Measurements from ENCODE around the gene PODNL1. TPM values are rescaled to one million over a fixed set of nuclear protein-coding genes. Genes with fewer than 3 reads are reported as not detected.

The PODNL1 gene
- total and polyA plus RNA-seq, 10 of the 15 experiments (the other 5 are each of a cell fraction or from before 2014, with no cell fraction given) = 0.04 to 0.44 TPM; not detected in 8

DNA sequence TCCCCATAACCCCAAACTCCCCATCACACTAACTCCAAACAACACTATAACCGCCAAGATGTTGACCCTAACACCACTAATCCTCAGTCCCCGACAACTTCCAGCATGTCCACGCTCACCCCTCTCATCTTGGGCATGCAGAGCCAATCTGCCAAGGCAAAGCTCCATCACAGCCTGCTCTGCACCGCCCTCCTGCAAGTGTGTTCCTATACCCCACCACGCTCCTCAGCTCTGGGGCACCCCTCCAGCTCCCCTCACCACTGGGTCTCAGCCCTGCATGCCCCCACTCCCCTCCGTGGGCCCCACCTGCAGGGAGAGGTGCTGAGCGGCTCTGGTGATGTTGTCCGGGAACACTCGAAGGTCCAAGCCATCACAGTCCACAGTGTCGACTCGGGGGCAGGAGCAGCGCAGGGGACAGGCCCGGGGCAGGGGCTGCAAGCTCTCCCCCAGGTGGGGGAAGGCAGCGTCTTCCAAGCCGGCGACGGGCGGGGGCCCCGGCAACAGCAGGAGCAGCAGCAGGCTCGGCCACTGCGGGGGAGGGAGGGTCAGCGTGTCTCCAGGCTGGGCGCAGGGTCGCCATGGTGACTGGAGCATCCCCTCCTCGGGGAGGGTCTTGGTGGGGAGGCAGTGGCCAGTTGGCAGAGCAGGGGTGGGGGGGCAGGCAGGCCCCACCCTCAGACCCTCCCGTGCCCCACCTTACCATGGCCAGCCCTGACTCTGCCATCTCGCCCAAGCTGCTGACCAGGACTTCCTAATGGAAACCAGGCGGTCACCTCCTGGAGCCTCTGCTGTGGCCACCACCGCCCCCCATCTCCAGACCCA lies 527 bp downstream of the PODNL1 start (continued):
- TF ChIP-seq, protein P1, sequence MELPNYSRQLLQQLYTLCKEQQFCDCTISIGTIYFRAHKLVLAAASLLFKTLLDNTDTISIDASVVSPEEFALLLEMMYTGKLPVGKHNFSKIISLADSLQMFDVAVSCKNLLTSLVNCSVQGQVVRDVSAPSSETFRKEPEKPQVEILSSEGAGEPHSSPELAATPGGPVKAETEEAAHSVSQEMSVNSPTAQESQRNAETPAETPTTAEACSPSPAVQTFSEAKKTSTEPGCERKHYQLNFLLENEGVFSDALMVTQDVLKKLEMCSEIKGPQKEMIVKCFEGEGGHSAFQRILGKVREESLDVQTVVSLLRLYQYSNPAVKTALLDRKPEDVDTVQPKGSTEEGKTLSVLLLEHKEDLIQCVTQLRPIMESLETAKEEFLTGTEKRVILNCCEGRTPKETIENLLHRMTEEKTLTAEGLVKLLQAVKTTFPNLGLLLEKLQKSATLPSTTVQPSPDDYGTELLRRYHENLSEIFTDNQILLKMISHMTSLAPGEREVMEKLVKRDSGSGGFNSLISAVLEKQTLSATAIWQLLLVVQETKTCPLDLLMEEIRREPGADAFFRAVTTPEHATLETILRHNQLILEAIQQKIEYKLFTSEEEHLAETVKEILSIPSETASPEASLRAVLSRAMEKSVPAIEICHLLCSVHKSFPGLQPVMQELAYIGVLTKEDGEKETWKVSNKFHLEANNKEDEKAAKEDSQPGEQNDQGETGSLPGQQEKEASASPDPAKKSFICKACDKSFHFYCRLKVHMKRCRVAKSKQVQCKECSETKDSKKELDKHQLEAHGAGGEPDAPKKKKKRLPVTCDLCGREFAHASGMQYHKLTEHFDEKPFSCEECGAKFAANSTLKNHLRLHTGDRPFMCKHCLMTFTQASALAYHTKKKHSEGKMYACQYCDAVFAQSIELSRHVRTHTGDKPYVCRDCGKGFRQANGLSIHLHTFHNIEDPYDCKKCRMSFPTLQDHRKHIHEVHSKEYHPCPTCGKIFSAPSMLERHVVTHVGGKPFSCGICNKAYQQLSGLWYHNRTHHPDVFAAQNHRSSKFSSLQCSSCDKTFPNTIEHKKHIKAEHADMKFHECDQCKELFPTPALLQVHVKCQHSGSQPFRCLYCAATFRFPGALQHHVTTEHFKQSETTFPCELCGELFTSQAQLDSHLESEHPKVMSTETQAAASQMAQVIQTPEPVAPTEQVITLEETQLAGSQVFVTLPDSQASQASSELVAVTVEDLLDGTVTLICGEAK (IDR thresholded peaks at IDR 0.05; ENCODE audit: borderline replicate concordance) = no peak

DNA sequence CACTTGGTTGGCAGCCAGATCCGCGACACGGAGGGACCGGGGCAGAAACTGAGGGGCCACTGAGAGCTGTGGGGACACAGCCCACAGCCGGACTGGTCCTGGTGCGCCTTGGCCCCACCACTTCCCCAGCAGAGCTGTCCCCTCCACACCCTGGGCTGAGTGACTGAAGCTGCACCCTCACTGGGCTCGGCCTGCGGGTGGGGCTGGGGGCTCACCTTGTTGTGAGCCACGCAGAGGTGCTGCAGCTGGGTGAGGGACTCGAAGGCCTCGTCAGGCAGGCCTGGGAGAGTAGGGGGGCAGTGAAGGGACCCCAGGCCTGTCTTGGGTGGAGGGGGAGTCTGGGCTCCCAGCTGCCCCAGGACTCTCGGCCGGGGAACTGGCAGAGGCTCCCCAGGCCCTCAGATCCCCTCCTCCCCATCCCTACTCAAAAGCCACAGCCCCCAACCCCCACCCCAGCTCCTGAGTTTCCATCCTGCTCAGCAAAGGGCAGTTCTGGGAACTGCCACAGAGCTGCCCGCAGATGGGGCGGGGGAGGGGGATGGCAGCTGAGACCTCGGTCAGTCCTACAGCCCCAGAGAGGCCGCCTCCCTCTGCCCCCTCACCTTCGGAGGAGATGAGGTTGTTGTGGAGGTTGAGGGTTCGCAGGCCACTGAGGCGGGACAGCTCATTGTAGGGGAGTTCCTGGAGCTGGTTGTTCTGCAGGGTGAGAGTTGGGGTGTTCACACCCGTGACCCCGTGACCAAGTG lies 2.3 kb downstream of the PODNL1 start:
- Histone ChIP-seq H2AFZ (ENCODE audit: control insufficient read depth, low read depth, low read length) (no peak overlapping the region), H4K20me1 (ENCODE audit: control insufficient read depth, insufficient read depth) (no peaks in the 10 kb centered on the region), H3K27ac (ENCODE audit: control insufficient read depth, insufficient read depth) (no peak overlapping the region), H3K79me2 (ENCODE audit: control insufficient read depth, insufficient read depth, low read length) (no peaks in the 10 kb centered on the region), H3K9me3 (replicated peaks; ENCODE audit: control insufficient read depth, insufficient read depth, low read length) (no peaks in the 10 kb centered on the region), H3K9ac (ENCODE audit: control insufficient read depth, insufficient read depth, low read length) (no peak overlapping the region), H3K4me3 (no peak overlapping the region), H3K36me3 (ENCODE audit: control insufficient read depth in 2 of 2, insufficient read depth in 2 of 2, low read length in 1 of 2) (no peaks in the 10 kb centered on the region), H3K27me3 (replicated peaks in 1 of 2; ENCODE audit: control insufficient read depth in 2 of 2, insufficient read depth in 2 of 2, low read length in 1 of 2) (no peaks in the 10 kb centered on the region; a peak in 1 of 4 replicates), H3K4me1 (ENCODE audit: control insufficient read depth, insufficient read depth, low read length) (no peaks in the 10 kb centered on the region), H3K4me2 (ENCODE audit: control insufficient read depth, insufficient read depth) (no peak overlapping the region)
- POLR2A ChIA-PET = no interaction called here
- intact Hi-C loops (cut with micrococcal nuclease; ENCODE audit: unreplicated experiment) = no loop called here
- in situ Hi-C loops (cut with MboI) = no loop called here
- FAIRE-seq (no peak), DNase-seq (ENCODE audit: low read depth, low spot score) (no peak), ATAC-seq (0 out of 3 replicates have a peak, but pooled peaks have one; percentile 22)
- no TSS peak for BruUV-seq (replicated peaks)
- RAD21 ChIA-PET (ENCODE audit: unreplicated experiment) = no interaction called here
- SMC1A ChIA-PET (ENCODE audit: uncharacterized antibody, unreplicated experiment) = no interaction called here
- 38% methylated on average over 21 of the region's 22 CpGs for WGBS (ENCODE audit: insufficient coverage, insufficient replicate concordance, low lambda C conversion rate, missing lambda C conversion rate)
- CTCF ChIA-PET = no interaction called here
- no peak for TF ChIP-seq SMAD5 (IDR thresholded peaks at IDR 0.05; ENCODE audit: low read depth)
- TF ChIP-seq TAF1 (IDR thresholded peaks at IDR 0.05; ENCODE audit: borderline replicate concordance, low read depth, low read length) = no peak
- TF ChIP-seq RUNX3 (IDR thresholded peaks at IDR 0.05; ENCODE audit: low read length) = no peak
- TF ChIP-seq, protein P2, sequence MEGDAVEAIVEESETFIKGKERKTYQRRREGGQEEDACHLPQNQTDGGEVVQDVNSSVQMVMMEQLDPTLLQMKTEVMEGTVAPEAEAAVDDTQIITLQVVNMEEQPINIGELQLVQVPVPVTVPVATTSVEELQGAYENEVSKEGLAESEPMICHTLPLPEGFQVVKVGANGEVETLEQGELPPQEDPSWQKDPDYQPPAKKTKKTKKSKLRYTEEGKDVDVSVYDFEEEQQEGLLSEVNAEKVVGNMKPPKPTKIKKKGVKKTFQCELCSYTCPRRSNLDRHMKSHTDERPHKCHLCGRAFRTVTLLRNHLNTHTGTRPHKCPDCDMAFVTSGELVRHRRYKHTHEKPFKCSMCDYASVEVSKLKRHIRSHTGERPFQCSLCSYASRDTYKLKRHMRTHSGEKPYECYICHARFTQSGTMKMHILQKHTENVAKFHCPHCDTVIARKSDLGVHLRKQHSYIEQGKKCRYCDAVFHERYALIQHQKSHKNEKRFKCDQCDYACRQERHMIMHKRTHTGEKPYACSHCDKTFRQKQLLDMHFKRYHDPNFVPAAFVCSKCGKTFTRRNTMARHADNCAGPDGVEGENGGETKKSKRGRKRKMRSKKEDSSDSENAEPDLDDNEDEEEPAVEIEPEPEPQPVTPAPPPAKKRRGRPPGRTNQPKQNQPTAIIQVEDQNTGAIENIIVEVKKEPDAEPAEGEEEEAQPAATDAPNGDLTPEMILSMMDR (IDR thresholded peaks at IDR 0.05 in 2 of 3, conservative IDR thresholded peaks at IDR 0.05 in 1 of 3; ENCODE audit: control insufficient read depth in 2 of 3, extremely low read depth in 1 of 3, insufficient read depth in 1 of 3, low read depth in 3 of 3, low read length in 3 of 3) = no peak
- TF ChIP-seq, protein P3, sequence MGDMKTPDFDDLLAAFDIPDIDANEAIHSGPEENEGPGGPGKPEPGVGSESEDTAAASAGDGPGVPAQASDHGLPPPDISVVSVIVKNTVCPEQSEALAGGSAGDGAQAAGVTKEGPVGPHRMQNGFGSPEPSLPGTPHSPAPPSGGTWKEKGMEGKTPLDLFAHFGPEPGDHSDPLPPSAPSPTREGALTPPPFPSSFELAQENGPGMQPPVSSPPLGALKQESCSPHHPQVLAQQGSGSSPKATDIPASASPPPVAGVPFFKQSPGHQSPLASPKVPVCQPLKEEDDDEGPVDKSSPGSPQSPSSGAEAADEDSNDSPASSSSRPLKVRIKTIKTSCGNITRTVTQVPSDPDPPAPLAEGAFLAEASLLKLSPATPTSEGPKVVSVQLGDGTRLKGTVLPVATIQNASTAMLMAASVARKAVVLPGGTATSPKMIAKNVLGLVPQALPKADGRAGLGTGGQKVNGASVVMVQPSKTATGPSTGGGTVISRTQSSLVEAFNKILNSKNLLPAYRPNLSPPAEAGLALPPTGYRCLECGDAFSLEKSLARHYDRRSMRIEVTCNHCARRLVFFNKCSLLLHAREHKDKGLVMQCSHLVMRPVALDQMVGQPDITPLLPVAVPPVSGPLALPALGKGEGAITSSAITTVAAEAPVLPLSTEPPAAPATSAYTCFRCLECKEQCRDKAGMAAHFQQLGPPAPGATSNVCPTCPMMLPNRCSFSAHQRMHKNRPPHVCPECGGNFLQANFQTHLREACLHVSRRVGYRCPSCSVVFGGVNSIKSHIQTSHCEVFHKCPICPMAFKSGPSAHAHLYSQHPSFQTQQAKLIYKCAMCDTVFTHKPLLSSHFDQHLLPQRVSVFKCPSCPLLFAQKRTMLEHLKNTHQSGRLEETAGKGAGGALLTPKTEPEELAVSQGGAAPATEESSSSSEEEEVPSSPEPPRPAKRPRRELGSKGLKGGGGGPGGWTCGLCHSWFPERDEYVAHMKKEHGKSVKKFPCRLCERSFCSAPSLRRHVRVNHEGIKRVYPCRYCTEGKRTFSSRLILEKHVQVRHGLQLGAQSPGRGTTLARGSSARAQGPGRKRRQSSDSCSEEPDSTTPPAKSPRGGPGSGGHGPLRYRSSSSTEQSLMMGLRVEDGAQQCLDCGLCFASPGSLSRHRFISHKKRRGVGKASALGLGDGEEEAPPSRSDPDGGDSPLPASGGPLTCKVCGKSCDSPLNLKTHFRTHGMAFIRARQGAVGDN (IDR thresholded peaks at IDR 0.05) = no peak
- TF ChIP-seq MEF2A (IDR thresholded peaks at IDR 0.05; ENCODE audit: insufficient read depth, low read depth, low read length) = no peak
- no peak for TF ChIP-seq CEBPB (IDR thresholded peaks at IDR 0.05; ENCODE audit: borderline replicate concordance in 1 of 2, low read depth in 2 of 2, low read length in 2 of 2)
